GM12892 (cell line): ENCODE results near the gene NTN1.
"Not testable (repeated sequence)": the region's sequence is repeated elsewhere in the genome, so short reads cannot be mapped to it uniquely, and the experiment has no call there.

Source experiments
- POLR2A ChIP-seq: IDR thresholded peaks from 2 replicates; pipeline ENCODE4 v1.6.1; 2011; ENCODE audit warnings: low read depth, low read length, control low read depth
- POLR2AphosphoS5 ChIP-seq: IDR thresholded peaks from 2 replicates; pipeline ENCODE4 v1.6.1; 2011; ENCODE audit warnings: low read depth, low read length, control low read depth
- TAF1 ChIP-seq: IDR thresholded peaks from 2 replicates; pipeline ENCODE4 v1.6.1; 2011; ENCODE audit warnings: low read depth, mild to moderate bottlenecking, control low read depth, low read length, borderline replicate concordance

DNA sequence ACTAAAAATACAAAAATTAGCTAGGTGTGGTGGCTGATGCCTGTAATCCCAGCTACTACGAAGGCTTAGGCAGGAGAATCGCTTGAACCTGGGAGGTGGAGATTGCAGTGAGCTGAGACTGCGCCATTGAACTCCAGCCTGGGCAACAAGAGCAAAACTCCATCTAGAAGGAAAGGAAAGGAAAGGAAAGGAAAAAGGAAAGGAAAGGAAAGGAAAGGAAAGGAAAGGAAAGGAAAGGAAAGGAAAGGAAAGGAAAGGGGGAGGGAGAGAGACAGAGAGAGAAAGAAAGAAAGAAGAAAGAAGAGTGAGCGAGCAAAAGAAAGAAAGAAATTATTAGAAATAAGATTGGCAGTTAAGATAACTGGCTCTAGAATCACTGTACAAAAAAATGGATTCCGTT lies 37.1 kb upstream of the NTN1 start:
- not testable (repeated sequence) for TF ChIP-seq POLR2A, POLR2AphosphoS5, TAF1
